Astrocyte of the cerebellum (primary cell): ENCODE results near the gene P2RX1.

Source experiments
- DNase-seq: peaks from one replicate; pipeline ENCODE4 v3.0.0-alpha.2; 2011; ENCODE audit warnings: low read depth
- H3K4me3 ChIP-seq: 2 replicates; pipeline ENCODE4 v1.5.1; 2011; ENCODE audit warnings: mild to moderate bottlenecking, low read depth, low read length, moderate library complexity
- CTCF ChIP-seq: IDR thresholded peaks from 2 replicates; pipeline ENCODE4 v1.5.1; 2012; ENCODE audit warnings: low read length, low read depth, moderate library complexity, mild to moderate bottlenecking; ENCODE audit errors: missing control alignments
- in situ Hi-C: cut with HindIII; loops from 2 replicates; pipeline ENCODE4 v1.10.0; 2017; ENCODE audit warnings: low sequenced_read_pairs

P2RX1 gene

GRCh38 chr17:3848229-3848835 lies 67.9 kb downstream of the P2RX1 start:
- no peak for DNase-seq
- no peak for TF ChIP-seq CTCF
- no peak overlapping the region for H3K4me3 ChIP-seq
- in situ Hi-C loops: no loop called here

DNA sequence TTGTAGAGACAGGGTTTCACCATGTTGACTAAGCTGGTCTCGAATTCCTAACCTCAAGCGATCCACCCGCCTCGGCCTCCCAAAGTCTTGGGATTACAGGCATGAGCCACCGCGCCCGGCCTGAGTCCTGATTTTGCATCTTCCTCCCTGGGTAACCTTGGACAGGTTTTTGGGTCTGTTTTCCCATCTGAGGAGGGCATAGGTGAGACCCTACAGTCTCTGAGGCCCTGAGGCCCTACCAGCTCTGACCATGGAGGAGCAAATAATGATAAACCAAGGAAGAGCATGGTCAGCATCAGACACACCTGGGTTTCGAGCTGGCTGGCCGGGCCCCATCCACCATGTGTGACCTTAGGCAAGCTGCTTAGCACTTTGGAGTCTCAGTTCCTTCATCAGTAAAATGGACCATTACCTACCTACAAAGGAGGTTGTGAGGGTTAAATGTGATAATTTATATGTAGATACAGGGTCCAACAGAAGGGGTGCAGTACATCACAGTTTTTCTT lies 69.0 kb downstream of the P2RX1 start:
- DNase-seq: no peak
- H3K4me3 ChIP-seq: no peak overlapping the region
- in situ Hi-C loops: no loop called here
- no peak for TF ChIP-seq CTCF
